Stimulated activated CD8-positive, alpha-beta memory T cell treated with anti-CD3 and anti-CD28 coated beads, Interleukin-2, amount 100 ng/mL, for 48 hours (primary cell): ENCODE data around the gene OPA3.

Experiments
- DNase-seq, 2 donors: peaks; one replicate each; pipeline ENCODE4 v3.0.0-alpha.2; 2020; ENCODE audit warnings: low read depth in 2 of 2

Gene OPA3

DNA sequence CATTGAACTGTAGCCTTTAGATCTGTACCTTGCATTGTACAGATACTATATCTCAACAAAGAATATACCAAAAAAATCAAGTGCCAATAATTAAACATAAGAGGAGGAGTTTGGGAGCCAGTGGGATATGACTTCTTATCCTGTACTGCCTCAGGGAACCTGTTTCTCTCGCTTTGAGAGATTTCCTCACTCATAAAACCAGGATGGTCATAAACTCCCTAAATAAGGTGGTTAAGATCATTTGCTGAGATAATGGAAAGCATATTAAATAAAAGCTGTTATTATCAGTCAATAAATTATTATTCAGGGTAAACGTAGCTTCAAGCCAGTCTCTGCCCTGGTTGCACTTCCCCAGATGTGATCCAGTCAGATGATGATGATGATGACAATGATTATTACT lies 17.0 kb downstream of the OPA3 start:
- no peak for DNase-seq

DNA sequence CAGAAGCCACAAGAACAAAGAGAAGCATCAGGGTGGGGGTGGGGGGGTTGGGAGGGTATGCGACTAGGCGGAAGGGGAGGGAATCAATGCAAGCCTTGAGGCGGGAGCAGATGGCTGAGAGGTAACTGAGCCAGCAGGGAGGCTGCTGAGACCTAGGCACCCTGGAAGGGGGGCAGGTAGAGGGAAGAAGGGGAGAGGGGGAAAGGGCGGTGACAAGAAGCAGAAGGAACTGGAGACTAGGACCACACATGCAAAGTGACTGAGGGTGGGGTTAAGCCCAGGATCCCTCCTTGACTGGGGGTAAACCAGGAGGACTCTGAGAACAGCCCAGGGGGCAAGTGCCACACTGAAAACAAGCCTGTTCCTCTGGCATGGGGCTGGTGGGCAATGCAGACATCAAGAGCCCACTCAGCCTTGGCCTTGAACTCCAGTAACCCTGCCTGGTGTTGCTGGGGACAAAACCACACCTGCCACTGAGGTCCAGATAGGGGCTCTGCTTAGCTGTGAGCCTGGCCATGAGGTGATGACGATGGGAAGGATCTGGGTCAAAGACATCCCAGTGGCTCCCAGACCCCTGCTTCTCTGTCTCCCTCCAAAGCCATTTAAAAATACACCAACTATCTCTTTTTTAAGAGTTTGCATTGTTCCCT lies 20.3 kb downstream of the OPA3 start:
- DNase-seq, result no peak

- no peak for DNase-seq
Measured at GRCh38 chr19:45560686-45561085, 23.9 kb downstream of the OPA3 start.

DNA sequence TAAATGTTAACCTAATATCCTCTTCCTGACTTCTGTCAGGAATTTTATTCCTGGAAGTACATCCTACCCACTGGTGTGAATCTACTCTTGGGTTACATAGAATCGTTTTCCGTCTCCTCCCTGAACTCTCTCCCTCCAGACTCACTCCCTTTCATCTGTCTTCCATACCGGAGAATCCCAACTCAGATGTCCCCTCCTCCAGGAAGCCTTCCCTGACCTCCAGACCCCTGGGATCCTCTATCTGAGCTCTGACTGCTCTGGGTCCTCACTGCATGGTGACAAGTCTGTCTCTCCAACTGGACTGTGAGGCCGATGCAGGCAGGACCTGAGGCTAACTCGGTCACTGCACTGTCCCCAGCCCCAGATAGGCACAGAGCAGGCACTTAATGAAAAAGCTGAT lies 24.6 kb downstream of the OPA3 start:
- DNase-seq, result no peak

GRCh38 chr19:45558399-45558878 lies 26.2 kb downstream of the OPA3 start:
- DNase-seq, result peak; percentile 23 to 49

DNA sequence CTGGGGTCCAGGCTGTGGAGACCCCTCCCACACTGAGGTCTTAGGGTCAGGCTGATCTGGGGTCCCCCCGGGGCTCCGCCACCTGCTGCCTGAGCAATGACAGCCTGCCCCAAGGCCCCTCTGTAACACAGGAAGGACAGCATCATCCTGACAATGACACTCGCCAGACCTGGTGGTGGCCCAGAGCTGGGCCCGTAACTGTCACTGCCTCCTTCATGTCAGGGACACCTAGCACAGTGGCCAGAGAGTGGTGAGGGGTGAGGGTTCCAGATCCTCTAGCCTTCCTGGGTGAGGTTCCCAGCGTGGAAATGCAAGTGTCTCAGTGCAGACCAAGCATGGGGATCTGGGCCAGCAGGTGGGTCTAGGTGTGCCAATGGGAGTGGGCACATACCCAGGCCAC lies 27.8 kb downstream of the OPA3 start:
- DNase-seq, result no peak

DNA sequence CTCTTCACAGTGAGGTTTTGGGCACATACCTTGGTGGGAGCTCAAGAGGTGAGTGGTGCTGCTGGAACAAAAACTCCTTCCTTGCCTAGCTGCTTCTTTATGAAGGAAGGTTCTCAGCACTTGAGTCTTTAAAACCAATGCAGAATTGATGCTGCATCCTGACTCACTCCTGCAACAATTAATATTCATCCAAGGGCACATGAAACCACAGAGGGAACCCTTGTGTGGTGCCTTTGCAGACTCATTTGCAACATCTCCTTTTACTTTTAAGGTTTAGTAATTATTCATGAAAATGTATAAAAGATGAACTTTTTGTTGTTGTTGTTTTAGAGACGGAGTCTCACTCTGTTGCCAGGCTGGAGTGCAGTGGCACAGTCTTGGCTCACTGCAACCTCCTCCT lies 30.1 kb downstream of the OPA3 start:
- DNase-seq, result no peak

DNA sequence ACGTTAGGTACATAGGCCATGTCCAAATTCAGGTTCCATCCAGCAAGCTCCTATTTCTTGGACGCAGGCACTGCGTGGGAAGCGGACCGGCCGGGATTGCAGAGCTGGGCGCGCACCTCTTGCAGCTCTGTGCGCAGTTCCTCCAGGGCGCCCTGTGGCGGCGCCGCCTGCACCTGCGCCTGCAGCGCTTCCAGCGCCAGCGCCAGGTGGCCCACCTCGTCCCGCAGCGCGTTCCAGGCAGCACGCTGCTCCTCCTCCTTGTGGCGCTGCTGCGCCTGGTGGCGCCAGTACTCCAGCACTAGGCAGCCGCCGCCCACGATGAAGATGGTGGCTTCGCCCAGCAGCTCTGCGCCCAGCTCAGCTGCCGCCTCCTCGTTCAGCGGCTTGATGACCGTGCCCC lies 31.1 kb downstream of the OPA3 start:
- no peak for DNase-seq

GRCh38 chr19:45547965-45548609 lies 36.5 kb downstream of the OPA3 start:
- DNase-seq, result no peak

DNA sequence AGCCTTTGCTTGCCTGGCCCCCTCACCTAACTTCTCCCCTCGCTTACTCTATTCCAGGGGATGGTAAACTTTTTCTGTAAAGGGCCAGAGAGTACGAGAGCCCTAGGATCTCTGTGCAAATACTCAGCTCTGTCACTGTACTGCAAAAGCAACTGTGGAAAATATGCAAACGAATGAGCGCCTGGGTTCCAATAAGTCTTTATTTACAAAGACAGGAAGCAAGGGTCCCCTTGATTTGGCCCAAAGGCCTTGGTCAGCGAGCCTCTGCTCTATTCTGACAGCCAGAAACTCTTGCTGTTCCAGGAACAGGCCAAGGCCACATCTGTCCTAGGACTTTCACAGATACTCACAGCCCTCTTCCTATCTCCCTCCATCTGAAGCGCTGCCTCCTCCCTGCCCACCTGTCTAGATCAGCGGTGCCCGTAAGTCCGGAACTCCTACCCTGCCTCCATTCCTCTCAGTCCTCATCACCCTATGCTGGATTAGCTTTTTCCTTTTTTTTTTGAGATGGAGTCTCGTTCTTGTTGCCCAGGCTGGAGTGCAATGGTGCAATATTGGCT lies 37.3 kb downstream of the OPA3 start:
- DNase-seq, result no peak

DNA sequence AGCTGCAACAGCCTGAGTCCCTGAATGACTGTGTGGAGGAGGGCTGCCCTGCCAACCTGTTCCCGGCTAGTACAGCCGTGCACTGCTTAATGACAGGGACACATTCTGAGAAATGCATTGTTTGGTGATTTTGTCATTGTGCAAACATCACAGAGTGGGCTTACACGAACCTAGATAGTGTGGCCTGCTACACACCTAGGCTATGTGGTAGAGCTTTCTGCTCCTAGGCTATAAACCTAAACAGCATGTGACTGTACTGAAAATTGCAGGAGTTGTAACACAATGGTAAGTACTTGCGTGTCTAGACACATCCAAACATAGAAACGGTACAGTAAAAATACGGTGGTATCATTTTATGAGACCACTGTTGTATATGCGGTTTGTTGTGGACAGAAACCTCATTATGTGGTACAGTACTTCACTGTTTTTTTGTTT lies 42.4 kb downstream of the OPA3 start:
- DNase-seq, result no peak

DNA sequence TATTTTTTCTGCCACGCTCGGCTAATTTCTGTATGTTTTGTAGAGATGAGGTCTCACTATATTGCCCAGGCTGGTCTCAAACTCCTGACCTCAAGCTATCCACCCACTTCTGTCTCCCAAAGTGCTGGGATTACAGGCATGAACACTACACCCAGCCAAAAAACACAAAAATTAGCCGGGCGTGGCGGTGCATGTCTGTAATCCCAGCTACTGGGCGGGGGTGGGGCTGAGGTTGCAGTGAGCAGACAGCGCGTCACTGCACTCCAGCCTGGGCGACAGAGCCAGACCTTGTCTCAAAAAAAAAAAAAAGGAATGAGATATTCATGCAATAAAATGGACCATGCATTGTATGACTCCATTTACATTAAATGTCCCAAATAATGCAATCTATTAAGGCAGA lies 45.1 kb downstream of the OPA3 start:
- no peak for DNase-seq

- DNase-seq, result no peak
Measured at GRCh38 chr19:45531349-45531748, 53.3 kb downstream of the OPA3 start.

GRCh38 chr19:45529420-45529785 lies 55.2 kb downstream of the OPA3 start:
- DNase-seq, result no peak

GRCh38 chr19:45528744-45529419 lies 55.7 kb downstream of the OPA3 start:
- DNase-seq, result no peak

- no peak for DNase-seq
Measured at GRCh38 chr19:45528149-45528743, 56.4 kb downstream of the OPA3 start.

DNA sequence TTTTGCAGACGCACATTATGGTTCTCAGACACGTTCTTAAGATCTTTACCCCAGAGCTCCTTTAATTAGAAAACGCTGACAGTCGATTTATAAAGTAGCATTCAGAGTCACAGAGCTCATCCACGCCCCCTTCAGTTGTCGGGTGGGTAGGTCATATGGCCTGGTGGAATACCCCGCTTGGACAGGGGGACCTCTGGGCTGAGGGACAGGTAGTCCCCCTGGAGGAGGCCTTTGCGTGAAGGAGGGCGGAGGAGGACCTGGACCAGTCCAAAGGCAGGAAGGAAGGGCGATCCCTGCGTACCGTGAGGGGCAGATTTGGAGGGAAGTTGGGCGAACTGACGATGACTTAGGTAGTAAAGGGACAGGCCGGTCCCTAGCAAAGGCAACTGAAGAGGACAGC lies 56.9 kb downstream of the OPA3 start:
- DNase-seq, result no peak

DNA sequence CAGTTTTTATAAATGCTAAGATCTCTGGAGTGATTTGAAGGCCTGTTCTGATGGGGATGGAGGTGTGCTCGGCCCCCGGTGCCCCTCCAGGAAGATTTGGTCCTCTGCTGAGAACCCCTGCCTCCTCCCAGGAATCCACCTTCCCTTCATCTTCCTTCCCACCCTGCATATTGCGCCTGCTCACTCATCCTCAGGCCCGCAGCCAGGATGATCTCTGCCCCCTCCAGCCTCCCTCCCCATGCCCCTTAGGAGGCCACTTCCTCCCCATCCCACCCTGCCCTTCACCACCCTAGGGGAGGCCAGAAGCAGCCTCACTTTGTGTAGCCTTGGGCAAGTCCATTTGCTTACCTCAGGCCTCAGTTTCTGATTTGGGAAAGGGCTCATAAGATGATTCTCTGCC lies 57.6 kb downstream of the OPA3 start:
- DNase-seq, result no peak

- no peak for DNase-seq
Measured at GRCh38 chr19:45526143-45526542, 58.5 kb downstream of the OPA3 start.

DNA sequence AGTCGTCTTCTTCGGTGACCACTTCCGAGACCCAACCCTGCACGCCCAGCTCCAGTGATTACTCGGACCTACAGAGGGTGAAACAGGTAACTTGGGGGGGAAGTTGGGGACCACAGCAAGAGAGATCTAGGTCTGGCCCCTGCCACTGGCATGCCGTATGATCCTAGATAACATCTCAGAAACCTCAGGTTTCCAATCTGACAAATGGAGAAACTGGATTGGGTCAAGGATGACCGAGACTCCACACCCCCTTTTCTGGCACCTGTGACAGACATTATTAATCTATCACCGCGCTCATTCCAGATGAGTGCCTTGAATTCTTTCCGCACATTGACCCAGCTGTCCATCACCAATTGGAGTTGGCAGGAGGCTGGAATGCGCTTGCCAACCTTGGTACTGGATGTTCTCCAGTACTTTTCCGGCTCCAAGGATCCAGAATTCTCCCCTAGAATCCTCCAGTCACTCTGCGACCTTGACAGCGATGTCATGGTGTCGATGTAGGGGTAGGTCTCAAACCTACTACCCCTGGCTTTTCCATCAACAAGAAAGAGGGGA lies 60.0 kb downstream of the OPA3 start:
- no peak for DNase-seq

GRCh38 chr19:45523642-45524256 lies 60.9 kb downstream of the OPA3 start:
- DNase-seq, result peak; percentile 47 to 57
